ENCODE data around the gene NDFIP2.
A peak's percentile ranks its signal among the peaks of the same experiment; 100 is the strongest.

NDFIP2 gene

GRCh38 chr13:79445968-79446645 lies 34.8 kb upstream of the NDFIP2 start:
- peaks cover 40% of the 10 kb centered on the region for H3K4me1 ChIP-seq (ENCODE audit: insufficient read depth, low read length)

GRCh38 chr13:79447141-79447540 lies 33.8 kb upstream of the NDFIP2 start:
- DNase-seq, result no peak
- H3K9me3 ChIP-seq (ENCODE audit: insufficient read depth, low read length, severe bottlenecking), result no peaks in the 10 kb centered on the region
- H3K27me3 ChIP-seq (ENCODE audit: insufficient read depth, low read length, poor library complexity), result no peaks in the 10 kb centered on the region
- H4K20me1 ChIP-seq (ENCODE audit: insufficient read depth, low read length), result no peaks in the 10 kb centered on the region
- no peak overlapping the region for H3K9ac ChIP-seq (ENCODE audit: low read depth, low read length)
- TF ChIP-seq EZH2 (IDR thresholded peaks at IDR 0.05; ENCODE audit: borderline replicate concordance, low read depth, low read length, severe bottlenecking), result no peak
- TF ChIP-seq CTCF (IDR thresholded peaks at IDR 0.05; ENCODE audit: borderline replicate concordance, extremely low read depth, low read length, poor library complexity, severe bottlenecking), result no peak
- no peak overlapping the region for H3K27ac ChIP-seq (ENCODE audit: low read length)
- H2AFZ ChIP-seq (ENCODE audit: low read depth, low read length), result no peak overlapping the region
- no peaks in the 10 kb centered on the region for H3K79me2 ChIP-seq (ENCODE audit: insufficient read depth, low read length)
- no peak overlapping the region for H3K4me3 ChIP-seq (ENCODE audit: low read depth in 1 of 2, low read length in 2 of 2)
- no peak overlapping the region for H3K4me2 ChIP-seq (ENCODE audit: insufficient read depth, low read length)
- no peak for ATAC-seq (ENCODE audit: insufficient read depth, low read depth)
- no peaks in the 10 kb centered on the region for H3K36me3 ChIP-seq (ENCODE audit: insufficient read depth, low read length)
- peaks cover 50% of the 10 kb centered on the region for H3K4me1 ChIP-seq (ENCODE audit: insufficient read depth, low read length)

More at GRCh38 chr13:79445968-79446645, 34.8 kb upstream of the NDFIP2 start:
- no peak overlapping the region for H3K4me3 ChIP-seq (ENCODE audit: low read depth in 1 of 2, low read length in 2 of 2)
- ATAC-seq (ENCODE audit: insufficient read depth, low read depth), result peak; percentile 80
- no peak for TF ChIP-seq EZH2 (IDR thresholded peaks at IDR 0.05; ENCODE audit: borderline replicate concordance, low read depth, low read length, severe bottlenecking)
- TF ChIP-seq CTCF (IDR thresholded peaks at IDR 0.05; ENCODE audit: borderline replicate concordance, extremely low read depth, low read length, poor library complexity, severe bottlenecking), result peak; percentile 23
- no peaks in the 10 kb centered on the region for H4K20me1 ChIP-seq (ENCODE audit: insufficient read depth, low read length)
- H2AFZ ChIP-seq (ENCODE audit: low read depth, low read length), result no peak overlapping the region
- H3K4me2 ChIP-seq (ENCODE audit: insufficient read depth, low read length), result no peak overlapping the region
- peak; percentile 60 for DNase-seq
- no peaks in the 10 kb centered on the region for H3K79me2 ChIP-seq (ENCODE audit: insufficient read depth, low read length)
- no peak overlapping the region for H3K9ac ChIP-seq (ENCODE audit: low read depth, low read length)
- H3K27ac ChIP-seq (ENCODE audit: low read length), result no peak overlapping the region
- H3K27me3 ChIP-seq (ENCODE audit: insufficient read depth, low read length, poor library complexity), result no peaks in the 10 kb centered on the region
- no peaks in the 10 kb centered on the region for H3K36me3 ChIP-seq (ENCODE audit: insufficient read depth, low read length)
- no peaks in the 10 kb centered on the region for H3K9me3 ChIP-seq (ENCODE audit: insufficient read depth, low read length, severe bottlenecking)

GRCh38 chr13:79447741-79448140 lies 33.2 kb upstream of the NDFIP2 start:
- Histone ChIP-seq H2AFZ (ENCODE audit: low read depth, low read length) (no peak overlapping the region), H3K4me1 (ENCODE audit: insufficient read depth, low read length) (peaks cover 56% of the 10 kb centered on the region), H4K20me1 (ENCODE audit: insufficient read depth, low read length) (no peaks in the 10 kb centered on the region), H3K27me3 (ENCODE audit: insufficient read depth, low read length, poor library complexity) (no peaks in the 10 kb centered on the region), H3K27ac (ENCODE audit: low read length) (no peak overlapping the region), H3K9me3 (ENCODE audit: insufficient read depth, low read length, severe bottlenecking) (no peaks in the 10 kb centered on the region), H3K79me2 (ENCODE audit: insufficient read depth, low read length) (no peaks in the 10 kb centered on the region), H3K9ac (ENCODE audit: low read depth, low read length) (no peak overlapping the region), H3K4me2 (ENCODE audit: insufficient read depth, low read length) (no peak overlapping the region), H3K4me3 (ENCODE audit: low read depth in 1 of 2, low read length in 2 of 2) (no peak overlapping the region), H3K36me3 (ENCODE audit: insufficient read depth, low read length) (no peaks in the 10 kb centered on the region)
- no peak for DNase-seq
- TF ChIP-seq CTCF (IDR thresholded peaks at IDR 0.05; ENCODE audit: borderline replicate concordance, extremely low read depth, low read length, poor library complexity, severe bottlenecking) (no peak), EZH2 (IDR thresholded peaks at IDR 0.05; ENCODE audit: borderline replicate concordance, low read depth, low read length, severe bottlenecking) (no peak)
- no peak for ATAC-seq (ENCODE audit: insufficient read depth, low read depth)
